Uterus (tissue), 4 donors: Measurements from ENCODE around the gene PGA3. TPM values are rescaled to one million over a fixed set of nuclear protein-coding genes. Genes with fewer than 3 reads are reported as not detected.
"Not testable (repeated sequence)": the region's sequence is repeated elsewhere in the genome, so short reads cannot be mapped to it uniquely, and the experiment has no call there.

Source experiments
- DNase-seq, 2 donors: peaks; one replicate each; pipeline ENCODE4 v3.0.0-alpha.2; 2019 to 2020
- H3K27ac ChIP-seq, 2 donors: fragments of 200-600 bp; sonication (generic); 1 replicate in 1 of 2; 2 replicates in 1 of 2; pipeline ENCODE4 v1.5.1; 2016 to 2018
- H3K27me3 ChIP-seq, 2 donors: fragments of 200-600 bp; sonication (generic); one replicate each; pipeline ENCODE4 v1.5.1; 2018 to 2019; ENCODE audit warnings: control low read depth in 1 of 2
- H3K36me3 ChIP-seq, 2 donors: fragments of 200-600 bp; sonication (generic); one replicate each; pipeline ENCODE4 v1.5.1; 2019; ENCODE audit warnings: control low read depth in 1 of 2
- H3K4me1 ChIP-seq, 2 donors: fragments of 200-600 bp; sonication (generic); one replicate each; pipeline ENCODE4 v1.5.1; 2018 to 2019; ENCODE audit warnings: control low read depth in 1 of 2
- H3K4me3 ChIP-seq, 2 donors: fragments of 200-600 bp; sonication (generic); 1 replicate in 1 of 2; 2 replicates in 1 of 2; pipeline ENCODE4 v1.5.1; 2018 to 2019; ENCODE audit warnings: mild to moderate bottlenecking in 1 of 2
- H3K9me3 ChIP-seq, 2 donors: fragments of 200-600 bp; sonication (generic); one replicate each; pipeline ENCODE4 v1.5.1; 2019; ENCODE audit warnings: control low read depth in 1 of 2
- POLR2A ChIP-seq, 2 donors: fragments of 450-650 bp; IDR thresholded peaks; one replicate each; pipeline ENCODE4 v1.6.1; 2016; ENCODE audit warnings: antibody characterized with exemption in 2 of 2, mild to moderate bottlenecking in 1 of 2, moderate library complexity in 1 of 2
- intact Hi-C: fragments of 100-400 bp; cut with DNase I; formaldehyde crosslinking; loops from one replicate; pipeline ENCODE4 v1.15.1; 2023; ENCODE audit warnings: low total_unique reads
- total RNA-seq, 4 donors: library from RNA; depleted of rRNA in 3 of 4; stranded (reverse); fragments of >200 nt in 3 of 4; gene quantifications; one replicate each; pipeline versions ENCODE4 v1.1.0 to v1.2.4, GENCODE V29; 2014 to 2023
- TF ChIP-seq, protein P1 (sequence below), 4 experiments: fragments of 200-600 bp in 2 of 4; fragments of 450-650 bp in 2 of 4; sonication (generic) in 2 of 4; IDR thresholded peaks; one replicate each; pipeline ENCODE4 v1.5.1; 2016 to 2019; ENCODE audit warnings: antibody characterized with exemption in 4 of 4, mild to moderate bottlenecking in 2 of 4, moderate library complexity in 1 of 4
- donor health status: DM: yes; HTN: yes; CAD: no.

The PGA3 gene
- total RNA-seq, 4 donors from 2014 or later = 0.35 to 6.5 (median 4.4) TPM; not detected in 1

DNA sequence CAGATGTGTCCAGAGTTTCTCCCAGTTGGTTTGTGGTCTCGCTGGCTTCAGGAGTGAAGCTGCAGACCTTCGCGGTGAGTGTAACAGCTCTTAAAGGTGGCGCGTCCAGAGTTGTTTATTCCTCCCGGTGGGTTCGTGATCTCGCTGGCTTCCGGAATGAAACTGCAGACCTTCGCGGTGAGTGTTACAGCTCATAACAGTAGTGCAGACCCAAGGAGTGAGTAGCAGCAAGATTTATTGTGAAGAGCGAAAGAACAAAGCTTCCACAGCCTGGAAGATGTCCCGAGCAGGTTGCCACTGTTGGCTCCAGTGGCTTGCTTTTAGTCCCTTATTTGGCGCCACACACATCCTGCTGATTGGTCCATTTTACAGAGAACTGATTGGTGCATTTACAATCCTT lies 1.8 kb upstream of the PGA3 start:
- Histone ChIP-seq H3K4me3 (no peak overlapping the region), H3K4me1 (no peaks in the 10 kb centered on the region), H3K9me3 (no peaks in the 10 kb centered on the region), H3K27ac (no peak overlapping the region), H3K36me3 (no peaks in the 10 kb centered on the region), H3K27me3 (no peaks in the 10 kb centered on the region)
- no peak for DNase-seq
- intact Hi-C loops = no loop called here
- no peak for TF ChIP-seq POLR2A (IDR thresholded peaks at IDR 0.05)
- TF ChIP-seq, protein P1, sequence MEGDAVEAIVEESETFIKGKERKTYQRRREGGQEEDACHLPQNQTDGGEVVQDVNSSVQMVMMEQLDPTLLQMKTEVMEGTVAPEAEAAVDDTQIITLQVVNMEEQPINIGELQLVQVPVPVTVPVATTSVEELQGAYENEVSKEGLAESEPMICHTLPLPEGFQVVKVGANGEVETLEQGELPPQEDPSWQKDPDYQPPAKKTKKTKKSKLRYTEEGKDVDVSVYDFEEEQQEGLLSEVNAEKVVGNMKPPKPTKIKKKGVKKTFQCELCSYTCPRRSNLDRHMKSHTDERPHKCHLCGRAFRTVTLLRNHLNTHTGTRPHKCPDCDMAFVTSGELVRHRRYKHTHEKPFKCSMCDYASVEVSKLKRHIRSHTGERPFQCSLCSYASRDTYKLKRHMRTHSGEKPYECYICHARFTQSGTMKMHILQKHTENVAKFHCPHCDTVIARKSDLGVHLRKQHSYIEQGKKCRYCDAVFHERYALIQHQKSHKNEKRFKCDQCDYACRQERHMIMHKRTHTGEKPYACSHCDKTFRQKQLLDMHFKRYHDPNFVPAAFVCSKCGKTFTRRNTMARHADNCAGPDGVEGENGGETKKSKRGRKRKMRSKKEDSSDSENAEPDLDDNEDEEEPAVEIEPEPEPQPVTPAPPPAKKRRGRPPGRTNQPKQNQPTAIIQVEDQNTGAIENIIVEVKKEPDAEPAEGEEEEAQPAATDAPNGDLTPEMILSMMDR (IDR thresholded peaks at IDR 0.05) = no peak

DNA sequence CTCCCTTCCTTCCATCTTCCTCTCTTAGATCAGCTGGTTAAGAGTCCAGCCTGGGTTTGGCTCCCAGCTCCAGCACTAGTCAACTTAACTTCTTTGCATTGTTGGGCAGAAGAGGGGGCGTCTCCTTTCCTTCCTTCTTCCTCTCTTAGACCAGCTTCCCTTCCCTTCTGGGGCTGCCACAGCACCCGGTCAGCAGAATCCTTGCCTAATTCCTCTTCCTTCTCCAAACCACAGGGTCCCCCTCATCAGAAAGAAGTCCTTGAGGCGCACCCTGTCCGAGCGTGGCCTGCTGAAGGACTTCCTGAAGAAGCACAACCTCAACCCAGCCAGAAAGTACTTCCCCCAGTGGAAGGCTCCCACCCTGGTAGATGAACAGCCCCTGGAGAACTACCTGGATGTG lies 558 bp downstream of the PGA3 start:
- H3K9me3 ChIP-seq, DNase-seq, intact Hi-C loops: not testable (repeated sequence)

DNA sequence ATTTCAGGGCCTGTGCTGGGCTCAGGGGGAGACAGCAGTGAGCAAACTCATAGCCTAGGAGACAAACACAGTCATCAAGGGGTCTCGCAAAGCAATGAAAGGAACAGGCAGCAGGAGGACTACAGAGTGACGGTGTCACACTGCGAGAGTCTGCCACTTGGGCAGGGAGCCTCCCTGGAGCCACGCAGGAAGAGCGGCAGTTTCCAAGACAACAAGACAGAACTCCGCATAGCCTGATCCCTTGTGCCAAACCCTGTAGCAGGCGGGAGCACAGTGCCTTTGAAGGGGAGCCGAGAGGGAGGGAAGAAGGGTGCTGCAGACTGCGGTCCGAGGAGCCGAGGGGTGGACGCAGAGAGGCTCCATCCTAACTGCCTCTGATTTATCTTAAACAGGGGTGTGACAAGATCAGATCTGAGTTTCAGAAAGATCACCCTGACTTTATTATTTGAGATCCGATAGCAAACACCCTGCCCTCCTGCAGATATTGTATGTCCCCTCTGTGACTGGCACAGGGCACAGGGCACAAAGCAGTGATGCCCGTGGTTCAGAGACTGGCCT lies 1.3 kb downstream of the PGA3 start:
- intact Hi-C loops, H3K4me3 ChIP-seq, H3K27ac ChIP-seq, H3K9me3 ChIP-seq, H3K4me1 ChIP-seq, H3K36me3 ChIP-seq, DNase-seq, H3K27me3 ChIP-seq: not testable (repeated sequence)

More for the DNA sequence above, 558 bp downstream of the PGA3 start:
- not testable (repeated sequence) for H3K27me3 ChIP-seq, H3K4me3 ChIP-seq, H3K4me1 ChIP-seq, H3K27ac ChIP-seq, H3K36me3 ChIP-seq

DNA sequence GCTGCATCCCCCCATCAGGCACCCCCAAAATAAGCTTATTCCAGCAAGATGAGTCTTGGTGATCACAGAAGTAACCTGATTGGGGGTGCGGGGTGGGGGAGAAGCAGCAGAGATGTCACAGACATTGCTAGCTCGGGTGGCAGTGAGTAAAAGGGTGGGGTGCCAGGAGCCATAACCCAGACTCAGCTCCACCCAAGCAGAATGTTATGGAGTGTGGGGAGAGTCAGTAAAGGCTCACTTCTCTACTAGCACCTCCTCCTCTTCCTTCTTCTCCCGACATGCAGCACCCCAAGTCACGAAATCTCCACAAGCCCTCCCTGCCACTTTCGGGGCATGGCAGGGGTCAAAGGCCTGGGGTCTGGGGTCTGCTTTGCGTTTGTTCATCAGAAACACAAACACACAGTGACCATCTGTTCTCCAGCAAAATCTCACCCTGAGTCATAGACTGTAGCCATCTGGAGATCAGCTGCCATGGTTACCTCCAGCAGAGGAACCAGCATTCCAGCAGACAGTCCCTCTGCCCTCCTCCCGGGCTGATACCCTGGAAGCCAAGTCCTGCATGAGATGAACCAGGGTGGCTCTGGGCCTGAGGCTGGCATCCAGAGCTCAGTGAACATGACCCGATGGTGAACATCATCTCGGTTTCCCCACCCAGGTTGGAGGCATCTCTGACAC lies 4.5 kb downstream of the PGA3 start:
- intact Hi-C loops, H3K4me3 ChIP-seq, H3K36me3 ChIP-seq, H3K4me1 ChIP-seq, H3K27me3 ChIP-seq, H3K27ac ChIP-seq, H3K9me3 ChIP-seq, DNase-seq: not testable (repeated sequence)

DNA sequence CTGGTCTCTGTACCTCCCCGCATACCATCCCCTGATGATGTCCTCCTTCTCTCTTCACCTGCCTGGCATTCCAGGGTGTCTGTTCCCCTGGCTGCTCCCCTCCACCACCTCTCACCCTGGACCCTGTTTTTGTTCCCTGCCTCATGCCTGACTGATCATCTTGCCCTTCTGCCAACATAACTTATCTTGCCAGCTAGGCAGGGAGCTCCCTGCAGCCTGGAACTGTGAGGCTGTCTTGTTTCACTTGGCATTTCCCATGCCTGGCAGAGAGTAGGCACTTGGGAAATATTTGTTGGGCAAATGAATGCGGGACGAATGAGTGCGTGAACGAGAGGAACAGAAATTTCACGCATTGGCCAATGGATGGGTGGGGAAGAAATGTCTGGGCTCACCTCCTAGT lies 7.3 kb downstream of the PGA3 start:
- not testable (repeated sequence) for H3K36me3 ChIP-seq

DNA sequence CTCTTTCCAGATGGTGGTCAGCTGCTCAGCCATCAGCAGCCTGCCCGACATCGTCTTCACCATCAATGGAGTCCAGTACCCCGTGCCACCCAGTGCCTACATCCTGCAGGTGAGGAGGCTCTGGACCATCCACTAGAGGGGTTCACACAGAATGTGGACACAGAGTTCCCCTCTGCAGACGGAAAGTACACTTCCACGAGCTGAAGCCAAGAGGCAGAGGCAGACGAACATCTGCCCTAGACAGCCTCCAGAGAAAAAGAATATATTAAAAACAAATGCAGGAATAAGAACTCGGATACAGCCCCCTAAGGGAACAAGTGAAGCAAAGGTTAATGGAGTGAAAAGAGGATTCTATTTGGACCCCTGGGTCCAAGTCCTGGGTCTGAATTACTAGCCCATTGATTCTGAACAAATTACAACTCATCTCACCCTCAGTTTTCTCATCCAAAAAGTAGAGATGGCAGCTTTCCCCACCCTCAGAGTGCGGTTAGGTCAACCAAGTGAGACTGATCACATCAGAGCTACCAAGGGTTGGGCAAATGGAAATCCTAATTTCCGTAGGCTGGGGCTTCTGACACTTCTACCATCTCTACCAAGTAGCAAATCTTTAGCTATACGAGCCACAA lies 8.1 kb downstream of the PGA3 start:
- intact Hi-C loops, H3K36me3 ChIP-seq, DNase-seq, H3K4me3 ChIP-seq, H3K27me3 ChIP-seq, H3K9me3 ChIP-seq, H3K4me1 ChIP-seq, H3K27ac ChIP-seq: not testable (repeated sequence)

More for the DNA sequence above, 7.3 kb downstream of the PGA3 start:
- H3K27ac ChIP-seq, DNase-seq, H3K4me1 ChIP-seq, H3K9me3 ChIP-seq, H3K27me3 ChIP-seq, intact Hi-C loops, H3K4me3 ChIP-seq: not testable (repeated sequence)

DNA sequence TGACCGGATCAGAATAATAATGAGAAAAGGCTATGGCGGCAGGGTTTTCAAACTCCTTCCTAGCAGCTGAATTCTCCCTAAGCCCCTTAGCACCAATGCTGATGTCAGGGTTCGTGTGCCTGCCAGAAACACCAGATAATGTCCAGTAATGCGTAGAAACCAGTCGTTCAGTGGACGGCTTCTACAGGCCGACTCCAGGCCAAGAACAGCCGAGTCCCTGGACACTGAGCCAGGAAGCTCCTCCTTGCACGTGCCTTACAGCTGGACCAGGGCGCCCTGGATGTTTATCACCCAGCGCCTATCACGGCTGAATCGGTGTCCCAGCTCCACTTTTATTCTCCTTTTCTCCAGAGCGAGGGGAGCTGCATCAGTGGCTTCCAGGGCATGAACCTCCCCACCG lies 8.9 kb downstream of the PGA3 start:
- H3K27ac ChIP-seq, DNase-seq, intact Hi-C loops, H3K4me3 ChIP-seq, H3K36me3 ChIP-seq, H3K27me3 ChIP-seq, H3K4me1 ChIP-seq, H3K9me3 ChIP-seq: not testable (repeated sequence)

DNA sequence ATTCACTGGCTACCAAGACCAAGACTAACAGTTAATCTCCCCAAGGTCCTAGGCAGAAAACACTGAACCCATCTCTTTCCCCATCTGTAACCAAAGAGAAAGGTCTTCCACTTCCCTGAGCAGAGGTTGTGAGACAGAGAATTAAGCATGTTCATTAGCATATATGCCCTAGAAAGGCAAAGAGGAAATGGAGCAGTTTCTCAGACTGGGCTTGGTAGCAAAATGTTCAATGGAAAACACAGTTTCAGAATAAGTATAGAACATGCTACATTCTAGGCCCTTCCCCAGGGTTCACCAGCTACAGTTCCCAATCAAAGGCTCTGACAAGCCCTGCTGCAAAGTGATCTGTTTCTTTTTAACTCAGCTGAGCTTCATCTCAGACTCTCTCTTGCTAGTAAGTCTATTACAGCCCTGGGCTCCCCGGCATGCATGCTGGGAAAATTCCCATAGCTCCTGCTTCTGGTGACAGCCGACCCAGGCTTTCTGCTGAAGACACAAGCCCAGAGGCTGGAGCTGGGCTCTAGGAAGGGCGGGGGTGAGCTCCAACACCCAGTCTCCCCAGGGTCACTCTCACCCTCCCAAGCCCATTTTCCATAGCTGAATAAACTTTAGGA lies 10.5 kb downstream of the PGA3 start:
- H3K4me1 ChIP-seq, H3K36me3 ChIP-seq, intact Hi-C loops, DNase-seq, H3K27me3 ChIP-seq, H3K27ac ChIP-seq, H3K9me3 ChIP-seq, H3K4me3 ChIP-seq: not testable (repeated sequence)

DNA sequence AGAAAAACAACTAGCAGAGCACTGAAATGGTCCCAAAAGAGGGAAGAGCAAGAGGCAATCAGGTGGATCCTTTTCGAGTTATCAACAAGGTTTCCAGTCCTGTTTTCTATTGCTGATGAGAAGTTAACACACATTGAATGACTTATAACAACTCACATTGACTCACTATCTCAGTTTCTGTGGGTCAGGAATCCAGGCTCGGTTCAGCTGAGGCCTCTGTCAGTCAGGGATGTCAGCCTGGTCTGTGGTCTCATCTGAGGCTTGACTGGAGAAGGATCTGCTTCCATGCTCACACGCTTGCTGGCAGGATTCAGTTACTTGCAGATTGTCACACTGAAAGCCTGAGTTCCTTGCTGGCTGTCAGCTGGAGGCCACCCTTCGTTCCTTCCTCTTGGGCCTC lies 15.0 kb downstream of the PGA3 start:
- H3K36me3 ChIP-seq, DNase-seq, H3K4me3 ChIP-seq, intact Hi-C loops, H3K27ac ChIP-seq, H3K27me3 ChIP-seq, H3K9me3 ChIP-seq, H3K4me1 ChIP-seq: not testable (repeated sequence)

DNA sequence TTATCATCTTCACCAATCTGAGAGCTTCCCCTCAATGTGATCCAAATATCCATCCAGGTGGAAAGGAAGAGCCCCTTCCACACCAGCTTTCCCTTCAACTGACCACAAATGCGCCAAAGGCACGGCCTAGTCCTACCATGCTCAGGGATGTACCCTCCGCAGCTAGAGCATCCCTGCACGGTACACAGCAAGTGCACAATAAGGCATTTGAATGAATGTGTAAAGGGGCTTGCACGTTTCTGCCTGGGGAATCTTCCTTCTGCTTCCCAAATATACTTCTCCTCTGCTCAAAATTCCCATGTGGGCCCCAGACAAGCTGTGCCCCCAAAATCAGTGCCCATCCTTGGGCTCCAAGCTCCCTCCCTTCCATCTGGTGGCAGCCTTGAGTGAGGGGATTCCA lies 15.7 kb downstream of the PGA3 start:
- intact Hi-C loops = not testable (repeated sequence)

DNA sequence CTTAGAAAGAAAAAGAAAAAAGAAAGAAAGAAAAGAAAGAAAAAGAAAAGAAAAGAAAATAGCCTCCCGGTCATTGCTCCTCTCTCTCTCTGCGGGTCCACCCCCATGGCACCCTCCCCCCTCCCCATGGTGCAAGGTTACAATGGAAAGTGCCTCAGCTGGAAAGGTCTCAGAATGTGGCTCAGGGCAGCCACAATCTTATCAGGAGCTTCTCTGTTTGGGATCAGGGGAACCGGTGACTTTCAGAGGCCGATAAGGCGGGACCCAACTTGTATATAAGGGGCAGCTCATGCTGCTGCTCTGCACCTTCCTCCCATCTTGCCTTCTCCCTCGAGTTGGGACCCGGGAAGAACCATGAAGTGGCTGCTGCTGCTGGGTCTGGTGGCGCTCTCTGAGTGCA lies 18.7 kb downstream of the PGA3 start, which contains the start of gene PGA4:
TSS of gene PGA4 (plus strand) at position 301 of the 400 bp plus-strand sequence. CDS start at position 355, 54 bp downstream.
- H3K9me3 ChIP-seq, H3K27ac ChIP-seq, H3K27me3 ChIP-seq, H3K4me3 ChIP-seq, H3K36me3 ChIP-seq, intact Hi-C loops, H3K4me1 ChIP-seq, DNase-seq: not testable (repeated sequence)

More for the DNA sequence above, 15.7 kb downstream of the PGA3 start:
- not testable (repeated sequence) for H3K4me1 ChIP-seq, H3K27ac ChIP-seq, H3K4me3 ChIP-seq, H3K27me3 ChIP-seq, H3K9me3 ChIP-seq, DNase-seq, H3K36me3 ChIP-seq

DNA sequence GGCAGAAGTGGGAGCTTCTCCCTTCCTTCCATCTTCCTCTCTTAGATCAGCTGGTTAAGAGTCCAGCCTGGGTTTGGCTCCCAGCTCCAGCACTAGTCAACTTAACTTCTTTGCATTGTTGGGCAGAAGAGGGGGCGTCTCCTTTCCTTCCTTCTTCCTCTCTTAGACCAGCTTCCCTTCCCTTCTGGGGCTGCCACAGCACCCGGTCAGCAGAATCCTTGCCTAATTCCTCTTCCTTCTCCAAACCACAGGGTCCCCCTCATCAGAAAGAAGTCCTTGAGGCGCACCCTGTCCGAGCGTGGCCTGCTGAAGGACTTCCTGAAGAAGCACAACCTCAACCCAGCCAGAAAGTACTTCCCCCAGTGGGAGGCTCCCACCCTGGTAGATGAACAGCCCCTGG lies 19.4 kb downstream of the PGA3 start:
- H3K36me3 ChIP-seq, H3K9me3 ChIP-seq, H3K27me3 ChIP-seq, intact Hi-C loops, H3K4me1 ChIP-seq, DNase-seq, H3K27ac ChIP-seq, H3K4me3 ChIP-seq: not testable (repeated sequence)
